Measurements from ENCODE around the gene HARBI1.
"Not testable (repeated sequence)": the region's sequence is repeated elsewhere in the genome, so short reads cannot be mapped to it uniquely, and the experiment has no call there.

Gene HARBI1

GRCh38 chr11:46597155-46597554 is 19.9 kb downstream of the HARBI1 start:
- no peak for DNase-seq (ENCODE audit: low read depth, low spot score)

DNA sequence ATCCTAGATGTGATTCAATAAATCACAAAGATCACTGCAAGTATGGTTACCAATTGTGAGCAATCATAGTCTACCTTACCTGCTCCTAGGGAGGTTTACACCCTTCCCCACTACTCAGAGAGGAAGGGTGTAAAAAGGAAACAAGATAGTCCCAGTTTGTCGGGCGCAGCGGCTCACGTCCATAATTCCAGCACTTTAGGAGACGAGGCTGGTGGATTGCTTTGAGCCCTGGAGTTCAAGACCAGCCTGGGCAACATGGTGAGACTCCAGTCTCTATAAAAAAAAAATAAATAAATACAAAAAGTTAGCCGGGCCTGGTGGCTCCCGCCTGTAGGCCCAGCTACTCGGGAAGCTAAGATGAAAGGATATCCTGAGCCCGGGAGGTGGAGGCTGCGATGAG is 22.2 kb downstream of the HARBI1 start:
- no peak for DNase-seq (ENCODE audit: low read depth, low spot score)

- DNase-seq (ENCODE audit: low read depth, low spot score), result no peak
Observed at GRCh38 chr11:46594374-46594700, 22.7 kb downstream of the HARBI1 start.

- peak; percentile 96 for DNase-seq (ENCODE audit: low read depth, low spot score)
Observed at GRCh38 chr11:46593550-46594373, 23.3 kb downstream of the HARBI1 start, which contains the start of gene AMBRA1. AMBRA1 (minus strand) TSS chr11:46594023; CDS start chr11:46548380, 45,643 bp downstream.

GRCh38 chr11:46590740-46591605 is 26.1 kb downstream of the HARBI1 start:
- DNase-seq (ENCODE audit: low read depth, low spot score), result no peak

DNA sequence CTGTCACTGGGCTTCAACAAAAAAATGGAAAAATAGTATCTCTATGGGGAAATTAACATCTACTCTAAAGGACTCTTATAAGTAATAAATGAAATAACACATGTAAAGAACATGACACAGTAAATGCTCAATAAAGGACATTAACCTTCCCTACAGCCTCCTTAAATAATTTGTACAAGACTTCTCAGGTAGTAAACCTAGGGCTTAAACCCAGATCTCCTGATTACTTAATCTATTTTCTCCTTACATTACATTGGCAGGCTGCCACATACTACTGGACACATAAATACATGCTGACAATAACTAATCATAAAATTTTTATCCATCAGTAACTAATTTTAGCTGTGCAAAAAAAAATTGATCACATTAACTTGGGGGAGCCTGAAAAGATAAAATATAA is 28.1 kb downstream of the HARBI1 start:
- no peak for DNase-seq (ENCODE audit: low read depth, low spot score)

DNA sequence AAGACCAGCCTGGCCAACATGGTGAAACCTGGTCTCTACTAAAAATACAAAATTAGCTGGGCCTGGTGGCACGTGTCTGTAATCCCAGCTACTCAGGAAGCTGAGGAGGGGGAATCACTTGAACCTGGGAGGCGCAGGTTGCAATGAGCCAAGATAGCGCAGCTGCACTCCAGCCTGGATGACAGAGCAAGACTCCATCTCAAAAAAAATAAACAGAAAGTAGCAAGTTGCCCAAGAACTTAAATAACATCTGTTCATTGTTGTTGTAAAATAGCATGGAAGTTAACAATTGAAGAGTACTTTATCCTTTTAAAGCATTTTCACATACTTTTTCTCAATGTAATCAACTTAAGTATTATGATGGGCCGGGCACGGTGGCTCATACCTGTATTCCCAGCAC is 28.9 kb downstream of the HARBI1 start:
- DNase-seq (ENCODE audit: low read depth, low spot score), result no peak

DNA sequence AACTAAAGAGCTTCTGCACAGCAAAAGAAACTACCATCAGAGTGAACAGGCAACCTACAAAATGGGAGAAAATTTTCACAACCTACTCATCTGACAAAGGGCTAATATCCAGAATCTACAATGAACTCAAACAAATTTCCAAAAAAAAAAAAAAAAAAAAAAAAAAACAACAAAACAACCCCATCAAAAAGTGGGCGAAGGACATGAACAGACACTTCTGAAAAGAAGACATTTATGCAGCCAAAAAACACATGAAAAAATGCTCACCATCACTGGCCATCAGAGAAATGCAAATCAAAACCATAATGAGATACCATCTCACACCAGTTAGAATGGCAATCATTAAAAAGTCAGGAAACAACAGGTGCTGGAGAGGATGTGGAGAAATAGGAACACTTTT is 33.5 kb downstream of the HARBI1 start:
- DNase-seq (ENCODE audit: low read depth, low spot score), result not testable (repeated sequence)

DNA sequence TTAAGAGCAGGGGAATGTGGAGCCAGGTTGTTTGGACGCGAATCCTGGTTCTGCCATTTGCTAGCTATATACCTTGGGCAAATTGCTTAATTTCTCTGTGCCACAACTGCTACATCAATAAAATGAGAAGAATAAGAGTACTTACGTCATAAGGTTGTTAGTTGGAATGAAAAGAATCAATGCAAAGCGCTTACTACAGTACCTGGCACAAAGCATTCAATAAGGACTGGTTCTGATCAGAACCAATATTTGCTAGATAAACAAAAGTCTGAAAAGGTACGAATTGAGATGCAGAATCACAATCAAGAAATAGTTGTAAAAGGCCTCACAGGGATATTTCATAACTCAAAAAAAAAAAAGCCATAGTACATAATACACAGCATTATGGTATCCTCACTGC is 34.4 kb downstream of the HARBI1 start:
- no peak for DNase-seq (ENCODE audit: low read depth, low spot score)

DNA sequence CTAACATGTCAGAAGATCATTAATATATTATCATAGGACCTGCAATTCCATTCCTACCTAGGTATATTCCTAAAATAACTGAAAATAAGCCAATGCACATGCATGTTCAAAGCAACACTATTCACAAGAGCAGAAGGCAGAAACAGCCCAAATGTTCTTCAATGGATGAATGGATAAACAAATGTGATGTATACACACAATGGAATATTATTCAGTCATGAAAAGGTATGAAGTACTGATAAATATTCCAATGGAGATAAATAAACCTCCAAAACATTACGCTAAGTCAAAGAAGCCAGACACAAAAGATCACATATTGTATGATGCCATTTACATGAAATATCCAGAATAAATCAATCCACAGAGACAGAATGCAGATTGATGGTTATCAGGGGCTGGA is 40.0 kb downstream of the HARBI1 start:
- no peak for DNase-seq (ENCODE audit: low read depth, low spot score)

- DNase-seq (ENCODE audit: low read depth, low spot score), result no peak
Observed at GRCh38 chr11:46574656-46575055, 42.4 kb downstream of the HARBI1 start.

GRCh38 chr11:46570790-46571398 is 46.1 kb downstream of the HARBI1 start:
- DNase-seq (ENCODE audit: low read depth, low spot score), result no peak

DNA sequence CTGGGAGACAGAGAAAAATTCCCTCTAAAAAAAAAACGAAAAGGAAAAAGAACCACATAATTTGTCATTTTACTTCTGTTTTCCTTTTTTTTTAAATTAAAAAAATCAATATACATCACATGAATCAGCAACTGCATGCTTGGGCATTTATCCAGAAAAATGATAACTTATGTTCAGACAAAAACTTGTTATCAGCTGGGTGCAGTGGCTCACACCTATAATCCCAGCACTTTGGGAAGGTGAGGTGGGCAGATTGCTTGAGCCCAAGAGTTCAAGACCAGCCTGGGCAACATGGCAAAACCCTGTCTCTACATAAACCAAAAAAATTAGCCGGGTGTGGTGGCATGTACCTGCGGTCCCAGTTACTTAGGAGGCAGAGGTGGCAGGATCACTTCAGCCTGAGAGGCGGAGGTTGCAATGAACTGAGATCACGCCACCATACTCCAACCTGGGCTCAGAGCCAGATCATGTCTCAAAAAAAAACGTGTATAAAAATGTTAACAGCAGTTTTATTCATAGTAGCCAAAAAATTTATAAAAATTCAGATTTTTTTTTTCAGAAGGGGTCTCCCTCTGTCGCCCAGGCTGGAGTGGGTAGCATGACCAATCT is 51.7 kb downstream of the HARBI1 start:
- DNase-seq (ENCODE audit: low read depth, low spot score), result no peak

GRCh38 chr11:46564459-46564858 is 52.6 kb downstream of the HARBI1 start:
- peak; percentile 51 for DNase-seq (ENCODE audit: low read depth, low spot score)

GRCh38 chr11:46562527-46562926 is 54.5 kb downstream of the HARBI1 start:
- DNase-seq (ENCODE audit: low read depth, low spot score), result no peak

GRCh38 chr11:46560300-46560991 is 56.6 kb downstream of the HARBI1 start:
- DNase-seq (ENCODE audit: low read depth, low spot score), result peak; percentile 39

DNA sequence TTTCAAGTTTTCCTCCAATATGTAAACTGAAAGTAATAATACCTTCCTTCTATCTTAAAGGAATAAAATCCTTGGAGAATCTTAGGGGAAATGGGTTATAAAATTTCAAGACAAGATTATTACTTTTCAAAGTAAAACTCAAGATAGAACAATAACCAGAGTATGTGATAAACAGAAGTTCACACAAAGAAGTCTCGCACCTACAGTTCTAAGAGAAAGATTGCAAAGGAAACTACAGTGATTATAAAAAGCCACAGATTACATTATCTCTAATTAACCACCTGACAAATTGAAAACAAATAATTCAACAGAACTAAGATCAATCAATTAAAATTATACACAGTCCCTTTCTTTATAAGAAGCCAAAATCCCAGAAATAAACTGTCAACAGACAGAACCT is 57.2 kb downstream of the HARBI1 start:
- no peak for DNase-seq (ENCODE audit: low read depth, low spot score)

DNA sequence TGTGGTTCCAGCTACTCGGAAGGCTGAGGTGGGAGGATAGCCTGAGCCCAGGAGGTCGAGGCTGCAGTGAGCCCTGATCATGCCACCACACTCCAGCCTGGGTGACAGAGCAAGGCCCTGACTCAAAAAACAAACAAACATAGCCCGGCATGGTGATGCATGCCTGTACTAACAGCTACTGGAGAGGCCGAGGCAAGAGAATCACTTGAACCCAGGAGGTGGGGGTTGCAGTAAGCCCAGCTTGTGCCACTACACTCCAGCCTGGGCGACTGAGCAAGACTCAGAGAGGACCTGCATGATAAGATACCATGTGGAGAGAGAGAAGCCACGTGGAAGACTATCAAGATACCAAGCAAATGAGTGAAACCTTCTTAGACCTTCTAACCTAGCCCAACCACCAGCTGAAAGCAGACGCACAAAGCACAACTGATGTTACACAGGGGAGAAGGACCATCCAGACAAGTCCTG is 59.3 kb downstream of the HARBI1 start:
- DNase-seq (ENCODE audit: low read depth, low spot score), result peak; percentile 34

DNA sequence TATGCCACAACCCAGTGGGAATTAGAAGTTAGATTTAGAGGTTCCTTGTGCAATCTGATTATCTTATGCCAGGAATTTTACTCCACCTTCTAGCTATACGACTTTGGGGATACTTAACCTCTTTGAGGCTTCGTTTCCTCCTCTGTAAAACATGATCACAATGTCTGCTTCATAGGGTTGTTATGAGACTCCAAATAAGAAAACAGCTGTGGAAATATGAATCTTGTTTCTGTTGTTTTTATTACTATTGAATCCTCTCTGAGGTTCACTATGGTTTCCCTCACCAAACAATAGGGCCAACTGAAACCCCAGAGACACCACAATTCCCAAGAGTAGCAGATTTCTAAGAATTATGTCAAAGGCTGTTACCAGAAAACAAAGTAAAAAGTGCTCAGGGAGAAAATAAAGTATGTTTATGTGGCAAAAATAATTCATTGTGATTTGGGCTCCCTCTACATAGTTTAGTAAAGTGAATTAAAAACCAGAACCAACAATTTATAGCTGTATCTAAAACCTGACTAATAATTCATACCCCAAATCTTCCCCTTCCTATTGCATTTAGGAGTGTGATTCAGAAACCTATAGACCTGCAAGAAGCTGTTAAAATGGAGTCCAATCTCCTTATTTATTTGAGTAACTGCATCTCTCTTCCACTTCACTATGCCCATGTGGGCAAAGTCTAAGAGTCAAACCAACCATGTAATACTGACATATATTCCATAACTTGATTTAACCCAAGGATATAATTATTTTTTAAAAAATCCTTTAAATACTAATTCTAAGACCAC is 61.6 kb downstream of the HARBI1 start:
- DNase-seq (ENCODE audit: low read depth, low spot score), result no peak
